Heart left ventricle (tissue), 16 donors: ENCODE results near the gene VAPA. TPM values are rescaled to one million over a fixed set of nuclear protein-coding genes. Genes with fewer than 3 reads are reported as not detected.

Experiments used
- ATAC-seq, 4 donors: fragments of 200-7000 bp; cut with Tn5 transposase; one replicate each; pipeline ENCODE4 v1.9.1; 2020 to 2022; ENCODE audit warnings: moderate library complexity in 4 of 4, mild to moderate bottlenecking in 3 of 4, moderate number of reproducible peaks in 1 of 4
- DNase-seq, 5 donors: peaks; one replicate each; pipeline ENCODE4 v3.0.0-alpha.2; 2020
- H3K27ac ChIP-seq, 12 donors: fragments of 200-600 bp; sonication (generic) in 4 of 12; one replicate each; pipeline versions ENCODE4 v1.5.0 to v1.8.0; 2016 to 2022; ENCODE audit warnings: mild to moderate bottlenecking in 2 of 12
- H3K27me3 ChIP-seq, 9 donors: fragments of 200-600 bp; sonication (generic) in 2 of 9; one replicate each; pipeline versions ENCODE4 v1.5.1 to v1.8.0; 2016 to 2022; ENCODE audit warnings: mild to moderate bottlenecking in 3 of 9
- H3K36me3 ChIP-seq, 9 donors: fragments of 200-600 bp; sonication (generic) in 2 of 9; one replicate each; pipeline versions ENCODE4 v1.5.0 to v1.8.0; 2018 to 2022; ENCODE audit warnings: mild to moderate bottlenecking in 2 of 9
- H3K4me1 ChIP-seq, 12 donors: fragments of 200-600 bp; sonication (generic) in 4 of 12; one replicate each; pipeline versions ENCODE4 v1.5.0 to v1.8.0; 2016 to 2022; ENCODE audit warnings: mild to moderate bottlenecking in 3 of 12
- H3K4me3 ChIP-seq, 12 donors: fragments of 200-600 bp; sonication (generic) in 4 of 12; one replicate each; pipeline versions ENCODE4 v1.5.0 to v1.8.0; 2017 to 2022; ENCODE audit warnings: mild to moderate bottlenecking in 9 of 12, moderate library complexity in 4 of 12
- H3K9me3 ChIP-seq, 12 donors: fragments of 200-600 bp; sonication (generic) in 4 of 12; one replicate each; pipeline versions ENCODE4 v1.5.0 to v1.8.0; 2016 to 2022; ENCODE audit warnings: mild to moderate bottlenecking in 1 of 12
- POLR2A ChIP-seq, 2 donors: fragments of 450-650 bp; IDR thresholded peaks; one replicate each; pipeline ENCODE4 v1.6.1; 2017; ENCODE audit warnings: antibody characterized with exemption in 2 of 2, mild to moderate bottlenecking in 2 of 2, moderate library complexity in 2 of 2
- WGBS, 4 donors: extraction: QIAGEN DNeasy Blood & Tissue Kit in 2 of 4; methylation state at CpG; one replicate each; pipeline versions ENCODE4 v1.1.5 to v1.1.7; 2013 to 2018; 5-methylcytosine and 5-hydroxymethylcytosine counted together
- intact Hi-C, 10 donors: fragments of 100-400 bp; cut with DNase I; formaldehyde crosslinking; loops; one replicate each; pipeline versions ENCODE4 v1.11.1 to v1.14.2; 2022
- polyA plus RNA-seq, 2 donors: library from polyadenylated mRNA; stranded (reverse); fragments of 200-250 nt; gene quantifications; one replicate each; pipeline ENCODE4 v1.2.3, GENCODE V29; 2013
- total RNA-seq, 9 donors: library from RNA; depleted of rRNA in 2 of 9; stranded (reverse); fragments of >200 nt in 2 of 9; fragmentation: NEBNext Ultra II Directional in 3 of 9; extraction: Animal tissue kit (Norgen Biotek cat#: 25700) in 3 of 9; gene quantifications; one replicate each; pipeline versions ENCODE4 v1.1.0 to v1.2.4, GENCODE V29; 2016 to 2023
- TF ChIP-seq, protein P1 (sequence below), 12 donors: fragments of 200-600 bp; sonication (generic) in 4 of 12; IDR thresholded peaks; one replicate each; pipeline versions ENCODE4 v1.5.0 to v1.8.0; 2018 to 2022; ENCODE audit warnings: antibody characterized with exemption in 12 of 12, mild to moderate bottlenecking in 5 of 12
- donor health status: ischemic (EF 13 %, LVEDD 7.1; RV severe dilation, severe dysfunction).
- donor health status: healthy with polysubstance abuse.
- donor health status: DM: no; HTN: yes; CAD: no.
- donor health status: DM: no; HTN: no; CAD: no.
- donor health status: ischemic (EF 25% LVEDD 6.9; RV normal size, moderate dysfunction).
- donor health status: ischemic (EF 25% LVEDD 5.7; RV mildly dilated, moderate dysfunction).
- donor health status: healthy.
- donor health status: DM: yes; HTN: yes; CAD: no.
- donor health status: ischemic (EF 35%, LVEDD 5.7; RV mildly dilated, moderate dysfunction).
- donor health status: nonischemic (EF 11% LVEDD 7.7; RV severe dilation, severe dysfunction).
- donor health status: DM: yes; HTN: yes; CAD: no.
- donor health status: PGD.
- donor health status: ischemic (EF 29% LVEDD 5.4; RV normal size, mild dysfunction).
- donor health status: nonischemic (EF 23%, LVEDD 6.1; RV moderate dilation, normal function).

Gene VAPA
- total and polyA plus RNA-seq, 11 donors: 107 to 289 (median 201) TPM

DNA sequence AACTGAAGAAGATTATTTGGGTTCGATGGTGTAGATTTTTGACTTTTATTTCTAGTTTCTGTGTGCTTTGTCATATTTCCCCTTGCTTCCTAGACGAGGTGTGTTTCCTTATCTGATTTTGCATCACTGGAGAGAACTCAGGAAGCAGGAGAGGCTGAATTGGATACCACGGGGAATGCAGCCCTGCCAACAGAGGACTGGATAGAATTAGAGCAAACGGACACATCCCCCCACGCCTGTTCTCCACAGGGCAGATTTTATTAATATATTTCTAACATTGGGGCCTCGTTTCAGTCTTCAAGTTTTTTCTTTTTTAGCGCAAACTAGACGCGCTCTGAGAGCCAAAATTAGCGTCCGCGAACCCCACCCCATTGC is 678 bp upstream of the VAPA start:
- 4 to 6% (median 6%) methylated on average over 12 of the region's 12 CpGs for WGBS, 4 donors
- DNase-seq (no peak), ATAC-seq (peak in 3 of 4 donors; percentile 4 to 23 (median 5))
- TF ChIP-seq POLR2A (IDR thresholded peaks at IDR 0.05): no peak
- TF ChIP-seq, protein P1, sequence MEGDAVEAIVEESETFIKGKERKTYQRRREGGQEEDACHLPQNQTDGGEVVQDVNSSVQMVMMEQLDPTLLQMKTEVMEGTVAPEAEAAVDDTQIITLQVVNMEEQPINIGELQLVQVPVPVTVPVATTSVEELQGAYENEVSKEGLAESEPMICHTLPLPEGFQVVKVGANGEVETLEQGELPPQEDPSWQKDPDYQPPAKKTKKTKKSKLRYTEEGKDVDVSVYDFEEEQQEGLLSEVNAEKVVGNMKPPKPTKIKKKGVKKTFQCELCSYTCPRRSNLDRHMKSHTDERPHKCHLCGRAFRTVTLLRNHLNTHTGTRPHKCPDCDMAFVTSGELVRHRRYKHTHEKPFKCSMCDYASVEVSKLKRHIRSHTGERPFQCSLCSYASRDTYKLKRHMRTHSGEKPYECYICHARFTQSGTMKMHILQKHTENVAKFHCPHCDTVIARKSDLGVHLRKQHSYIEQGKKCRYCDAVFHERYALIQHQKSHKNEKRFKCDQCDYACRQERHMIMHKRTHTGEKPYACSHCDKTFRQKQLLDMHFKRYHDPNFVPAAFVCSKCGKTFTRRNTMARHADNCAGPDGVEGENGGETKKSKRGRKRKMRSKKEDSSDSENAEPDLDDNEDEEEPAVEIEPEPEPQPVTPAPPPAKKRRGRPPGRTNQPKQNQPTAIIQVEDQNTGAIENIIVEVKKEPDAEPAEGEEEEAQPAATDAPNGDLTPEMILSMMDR (IDR thresholded peaks at IDR 0.05): peak in 1 of 12 donors; percentile 8
- peak overlapping the region; percentile 99 to 100 (median 99) for H3K27ac ChIP-seq
- H3K4me1 ChIP-seq: peaks cover 0 to 35% (median 30%) of the 10 kb centered on the region in 12 donors
- H3K4me3 ChIP-seq: peak overlapping the region; percentile 71 to 98 (median 94)
- no peaks in the 10 kb centered on the region for H3K27me3 ChIP-seq
- H3K36me3 ChIP-seq: no peaks in the 10 kb centered on the region
- H3K9me3 ChIP-seq: no peaks in the 10 kb centered on the region
- intact Hi-C loops: loop anchor here in 6 of 10 donors (5.0 to 10.0 kb wide), 11 partner anchors 36 to 614 kb away; partner anchors contain the start of genes RAB31 (in 2 of the 6), NAPG (in 1 of the 6) and PPP4R1 (in 1 of the 6)

DNA sequence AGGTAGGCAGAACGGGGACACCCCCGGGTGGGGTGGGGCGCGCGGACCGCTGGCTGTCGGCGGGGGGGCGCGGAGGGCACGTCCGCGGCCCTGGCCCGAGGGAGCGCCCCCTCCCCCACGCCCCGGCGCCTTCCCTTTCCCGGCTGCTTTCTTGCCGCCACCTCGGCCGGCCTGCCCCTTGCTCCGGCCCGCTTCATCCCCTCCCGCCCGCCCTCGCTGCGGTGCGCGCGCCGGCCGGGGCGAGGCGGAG is 443 bp downstream of the VAPA start:
- H3K4me3 ChIP-seq: peak overlapping the region; percentile 71 to 98 (median 94)
- no peak for DNase-seq
- no peaks in the 10 kb centered on the region for H3K27me3 ChIP-seq
- peak overlapping the region; percentile 99 to 100 (median 99) for H3K27ac ChIP-seq
- no peaks in the 10 kb centered on the region for H3K36me3 ChIP-seq
- H3K4me1 ChIP-seq: peaks cover 0 to 47% (median 41%) of the 10 kb centered on the region in 12 donors
- 0 to 2% (median 1%) methylated on average over 7 to 35 of the region's 35 CpGs; no CpG with 5 or more reads in 1 of the 4 donors for WGBS, 4 donors
- TF ChIP-seq, protein P1 (IDR thresholded peaks at IDR 0.05): no peak
- no peak for TF ChIP-seq POLR2A (IDR thresholded peaks at IDR 0.05)
- intact Hi-C loops: loop anchor here in 6 of 10 donors (5.0 to 10.0 kb wide), 11 partner anchors 37 to 613 kb away; partner anchors contain the start of genes RAB31 (in 2 of the 6), NAPG (in 1 of the 6) and PPP4R1 (in 1 of the 6)
- ATAC-seq: no peak
- H3K9me3 ChIP-seq: no peaks in the 10 kb centered on the region

- no peaks in the 10 kb centered on the region for H3K27me3 ChIP-seq
- intact Hi-C loops: loop anchor here in 7 of 10 donors (5.0 to 10.0 kb wide), 12 partner anchors 37 to 613 kb away; partner anchors contain the start of genes RAB31 (in 2 of the 7), NAPG (in 1 of the 7) and PPP4R1 (in 1 of the 7)
- peak overlapping the region; percentile 99 to 100 (median 99) for H3K27ac ChIP-seq
- no peaks in the 10 kb centered on the region for H3K36me3 ChIP-seq
- WGBS, 4 donors: 0 to 1% (median 1%) methylated on average over 21 to 77 of the region's 77 CpGs
- H3K9me3 ChIP-seq: no peaks in the 10 kb centered on the region
- H3K4me1 ChIP-seq: peaks cover 0 to 51% (median 46%) of the 10 kb centered on the region in 12 donors
- ATAC-seq (peak in 3 of 4 donors; percentile 8 to 40 (median 37)), DNase-seq (peak; percentile 57 to 86 (median 77))
- peak overlapping the region; percentile 71 to 98 (median 94) for H3K4me3 ChIP-seq
- TF ChIP-seq, protein P1 (IDR thresholded peaks at IDR 0.05): no peak
Measured at GRCh38 chr18:9914584-9915290, 921 bp downstream of the VAPA start.

- no peak for DNase-seq
- Histone ChIP-seq H3K9me3 (no peaks in the 10 kb centered on the region), H3K27me3 (no peaks in the 10 kb centered on the region), H3K4me1 (peaks cover 0 to 59% (median 53%) of the 10 kb centered on the region in 12 donors), H3K27ac (peak overlapping the region; percentile 99 to 100 (median 99)), H3K36me3 (no peaks in the 10 kb centered on the region), H3K4me3 (peak overlapping the region; percentile 71 to 98 (median 94))
- intact Hi-C loops: loop anchor here in 7 of 10 donors (5.0 to 10.0 kb wide), 8 partner anchors 71 to 341 kb away; partner anchors contain the start of genes RAB31 (in 2 of the 7) and PPP4R1 (in 1 of the 7)
- TF ChIP-seq POLR2A (IDR thresholded peaks at IDR 0.05): no peak
- TF ChIP-seq, protein P1 (IDR thresholded peaks at IDR 0.05): no peak
- ATAC-seq: no peak
- WGBS, 4 donors: 7 to 14% (median 10%) methylated on average over 5 of the region's 5 CpGs
Measured at GRCh38 chr18:9915291-9916076, 1.7 kb downstream of the VAPA start.
